HepG2 (cell line): ENCODE results near the gene PDK2.

Source experiments
- GATAD1 ChIP-seq: IDR thresholded peaks from 2 replicates; pipeline ENCODE4 v1.6.1; 2016; ENCODE audit warnings: missing genetic modification reagents, missing compliant biosample characterization
- MAFK ChIP-seq, 2 experiments: IDR thresholded peaks in 1 of 2; conservative IDR thresholded peaks in 1 of 2; 2 replicates each; pipeline ENCODE4 v1.6.1; 2011; ENCODE audit warnings: improper control_type of control experiment in 2 of 2, low read length in 2 of 2
- POLR2A ChIP-seq, 2 experiments: IDR thresholded peaks; 2 replicates each; pipeline ENCODE4 v1.6.1; 2011; ENCODE audit warnings: low read depth in 2 of 2, low read length in 2 of 2, mild to moderate bottlenecking in 1 of 2, moderate library complexity in 1 of 2; ENCODE audit not compliant: insufficient read depth in 1 of 2
- REPIN1 ChIP-seq: sonication (generic); formaldehyde crosslinking; IDR thresholded peaks from 2 replicates; pipeline ENCODE4 v1.8.0; 2022; ENCODE audit warnings: missing genetic modification reagents, low read depth, mild to moderate bottlenecking, borderline replicate concordance
- ZBTB7A ChIP-seq: sonication (generic); formaldehyde crosslinking; IDR thresholded peaks from 2 replicates; pipeline ENCODE4 v1.8.0; 2022; ENCODE audit warnings: mild to moderate bottlenecking, missing genetic modification reagents
- TF ChIP-seq, protein P1 (sequence below): IDR thresholded peaks from 2 replicates; pipeline ENCODE4 v1.6.1; 2016; ENCODE audit warnings: mild to moderate bottlenecking, missing biosample characterization, missing genetic modification reagents

DNA sequence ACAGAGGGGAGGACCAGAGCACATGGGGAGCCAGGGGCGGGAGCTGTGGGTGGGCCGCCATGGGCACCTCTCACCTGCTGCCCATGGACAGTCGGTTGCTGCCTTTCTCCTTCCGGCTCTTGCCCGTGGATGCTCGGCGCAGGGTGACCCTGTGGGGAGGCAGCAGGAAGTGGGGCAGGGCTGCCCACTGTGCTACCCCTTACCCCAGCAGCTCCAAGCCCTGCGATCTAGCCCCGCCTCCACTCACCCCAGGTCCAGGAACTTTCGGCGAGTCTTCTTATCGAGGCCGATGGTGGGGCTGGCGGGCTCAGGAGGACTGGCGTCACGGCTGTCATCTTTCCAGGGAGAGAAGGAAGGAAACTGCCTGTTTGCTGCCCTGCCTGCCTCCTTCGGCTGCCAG lies 20.6 kb downstream of the PDK2 start:
- TF ChIP-seq POLR2A (IDR thresholded peaks at IDR 0.05; ENCODE audit: insufficient read depth in 1 of 2, low read depth in 2 of 2, low read length in 2 of 2) (no peak), MAFK (conservative IDR thresholded peaks at IDR 0.05 in 1 of 2, IDR thresholded peaks at IDR 0.05 in 1 of 2; ENCODE audit: low read length in 2 of 2) (no peak), REPIN1 (CRISPR knock-in tag) (no peak), GATAD1 (CRISPR knock-in tag) (no peak), ZBTB7A (no peak)
- TF ChIP-seq, protein P1, sequence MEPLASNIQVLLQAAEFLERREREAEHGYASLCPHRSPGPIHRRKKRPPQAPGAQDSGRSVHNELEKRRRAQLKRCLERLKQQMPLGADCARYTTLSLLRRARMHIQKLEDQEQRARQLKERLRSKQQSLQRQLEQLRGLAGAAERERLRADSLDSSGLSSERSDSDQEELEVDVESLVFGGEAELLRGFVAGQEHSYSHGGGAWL, result no peak
